Measurements from ENCODE around the gene KDR.

GRCh38 chr4:55111601-55112000 is 13.8 kb downstream of the KDR start:
- no peak for TF ChIP-seq CTCF (IDR thresholded peaks at IDR 0.05 in 2 of 3, conservative IDR thresholded peaks at IDR 0.05 in 1 of 3; ENCODE audit: control insufficient read depth in 2 of 3, extremely low read depth in 1 of 3, insufficient read depth in 1 of 3, low read depth in 3 of 3, low read length in 3 of 3)
- no peak for TF ChIP-seq FOS (IDR thresholded peaks at IDR 0.05; ENCODE audit: borderline replicate concordance, extremely low read depth, insufficient read length)
- no peak for TF ChIP-seq ZBTB11 (CRISPR knock-in tag; IDR thresholded peaks at IDR 0.05)
- no peak for TF ChIP-seq SP1 (IDR thresholded peaks at IDR 0.05; ENCODE audit: low read depth, low read length)
- TF ChIP-seq PML (IDR thresholded peaks at IDR 0.05; ENCODE audit: low read length), result no peak
- TF ChIP-seq USF2 (IDR thresholded peaks at IDR 0.05; ENCODE audit: borderline replicate concordance, low read depth, low read length), result no peak
- TF ChIP-seq ZBTB33 (IDR thresholded peaks at IDR 0.05), result no peak
- no peak for TF ChIP-seq NFYA (IDR thresholded peaks at IDR 0.05; ENCODE audit: borderline replicate concordance, low read depth, low read length)
